ENCODE measurements around the gene ENTPD3.
"Not testable (repeated sequence)": the region's sequence is repeated elsewhere in the genome, so short reads cannot be mapped to it uniquely, and the experiment has no call there.

The ENTPD3 gene

GRCh38 chr3:40456940-40457823 lies 70.2 kb downstream of the ENTPD3 start, which contains the start of gene RPL14:
Gene RPL14 (plus strand): TSS chr3:40457339. CDS start chr3:40457472, 133 bp downstream.
- no peaks in the 10 kb centered on the region for H3K27me3 ChIP-seq (ENCODE audit: control insufficient read depth in 5 of 5, insufficient read depth in 4 of 5, low read length in 5 of 5)
- H3K9me3 ChIP-seq (ENCODE audit: control insufficient read depth in 5 of 5, low read length in 5 of 5), result no peaks in the 10 kb centered on the region
- H3K4me3 ChIP-seq (ENCODE audit: low read depth in 1 of 5, low read length in 5 of 5), result peak within 1 kb of the TSS; percentile 87 to 96 (median 95)
- peaks cover 8 to 35% (median 32%) of the 10 kb centered on the region in 5 donors for H3K36me3 ChIP-seq (ENCODE audit: control insufficient read depth in 5 of 5, insufficient read depth in 5 of 5, low read length in 5 of 5)
- peak within 1 kb of the TSS; percentile 79 to 96 (median 88) for H3K9ac ChIP-seq (ENCODE audit: low read length in 5 of 5)
- H3K27ac ChIP-seq (ENCODE audit: low read depth, low read length), result peak within 1 kb of the TSS; percentile 82
- peaks cover 0 to 35% (median 33%) of the 10 kb centered on the region in 5 donors for H3K4me1 ChIP-seq (ENCODE audit: control insufficient read depth in 5 of 5, insufficient read depth in 5 of 5, low read length in 5 of 5)

GRCh38 chr3:40458473-40458872 lies 71.5 kb downstream of the ENTPD3 start:
- Histone ChIP-seq H3K27ac (ENCODE audit: low read depth, low read length) (peak overlapping the region; percentile 82), H3K4me1 (ENCODE audit: control insufficient read depth in 5 of 5, insufficient read depth in 5 of 5, low read length in 5 of 5) (peaks cover 0 to 28% (median 25%) of the 10 kb centered on the region in 5 donors), H3K36me3 (ENCODE audit: control insufficient read depth in 5 of 5, insufficient read depth in 5 of 5, low read length in 5 of 5) (peaks cover 11 to 47% (median 45%) of the 10 kb centered on the region in 5 donors), H3K27me3 (ENCODE audit: control insufficient read depth in 5 of 5, insufficient read depth in 4 of 5, low read length in 5 of 5) (no peaks in the 10 kb centered on the region), H3K4me3 (ENCODE audit: low read depth in 1 of 5, low read length in 5 of 5) (peak overlapping the region in 4 of 5 donors; percentile 87 to 96 (median 96)), H3K9me3 (ENCODE audit: control insufficient read depth in 5 of 5, low read length in 5 of 5) (no peaks in the 10 kb centered on the region), H3K9ac (ENCODE audit: low read length in 5 of 5) (peak overlapping the region in 4 of 5 donors; percentile 87 to 96 (median 92))

GRCh38 chr3:40460481-40460880 lies 73.5 kb downstream of the ENTPD3 start:
- H3K36me3 ChIP-seq (ENCODE audit: control insufficient read depth in 5 of 5, insufficient read depth in 5 of 5, low read length in 5 of 5), result peaks cover 21 to 66% (median 60%) of the 10 kb centered on the region in 5 donors
- H3K27me3 ChIP-seq (ENCODE audit: control insufficient read depth in 5 of 5, insufficient read depth in 4 of 5, low read length in 5 of 5); H3K9ac ChIP-seq (ENCODE audit: low read length in 5 of 5); H3K4me3 ChIP-seq (ENCODE audit: low read depth in 1 of 5, low read length in 5 of 5); H3K9me3 ChIP-seq (ENCODE audit: control insufficient read depth in 5 of 5, low read length in 5 of 5); H3K27ac ChIP-seq (ENCODE audit: low read depth, low read length): not testable (repeated sequence)
- peaks cover 0 to 22% (median 19%) of the 10 kb centered on the region in 5 donors for H3K4me1 ChIP-seq (ENCODE audit: control insufficient read depth in 5 of 5, insufficient read depth in 5 of 5, low read length in 5 of 5)

GRCh38 chr3:40461161-40461560 lies 74.2 kb downstream of the ENTPD3 start:
- Histone ChIP-seq H3K4me1 (ENCODE audit: control insufficient read depth in 5 of 5, insufficient read depth in 5 of 5, low read length in 5 of 5) (peaks cover 0 to 20% (median 19%) of the 10 kb centered on the region in 5 donors), H3K36me3 (ENCODE audit: control insufficient read depth in 5 of 5, insufficient read depth in 5 of 5, low read length in 5 of 5) (peaks cover 21 to 67% (median 62%) of the 10 kb centered on the region in 5 donors), H3K27me3 (ENCODE audit: control insufficient read depth in 5 of 5, insufficient read depth in 4 of 5, low read length in 5 of 5) (no peaks in the 10 kb centered on the region), H3K4me3 (ENCODE audit: low read depth in 1 of 5, low read length in 5 of 5) (no peak overlapping the region), H3K27ac (ENCODE audit: low read depth, low read length) (no peak overlapping the region), H3K9ac (ENCODE audit: low read length in 5 of 5) (no peak overlapping the region), H3K9me3 (ENCODE audit: control insufficient read depth in 5 of 5, low read length in 5 of 5) (no peaks in the 10 kb centered on the region)

GRCh38 chr3:40462838-40463237 lies 75.9 kb downstream of the ENTPD3 start:
- not testable (repeated sequence) for H3K27me3 ChIP-seq (ENCODE audit: control insufficient read depth in 5 of 5, insufficient read depth in 4 of 5, low read length in 5 of 5); H3K4me3 ChIP-seq (ENCODE audit: low read depth in 1 of 5, low read length in 5 of 5); H3K27ac ChIP-seq (ENCODE audit: low read depth, low read length); H3K9me3 ChIP-seq (ENCODE audit: control insufficient read depth in 5 of 5, low read length in 5 of 5); H3K9ac ChIP-seq (ENCODE audit: low read length in 5 of 5)
- Histone ChIP-seq H3K36me3 (ENCODE audit: control insufficient read depth in 5 of 5, insufficient read depth in 5 of 5, low read length in 5 of 5) (peaks cover 26 to 72% (median 63%) of the 10 kb centered on the region in 5 donors), H3K4me1 (ENCODE audit: control insufficient read depth in 5 of 5, insufficient read depth in 5 of 5, low read length in 5 of 5) (peaks cover 0 to 14% (median 9%) of the 10 kb centered on the region in 5 donors)

- peaks cover 0 to 6% (median 2%) of the 10 kb centered on the region in 5 donors for H3K4me1 ChIP-seq (ENCODE audit: control insufficient read depth in 5 of 5, insufficient read depth in 5 of 5, low read length in 5 of 5)
- peaks cover 26 to 68% (median 58%) of the 10 kb centered on the region in 5 donors for H3K36me3 ChIP-seq (ENCODE audit: control insufficient read depth in 5 of 5, insufficient read depth in 5 of 5, low read length in 5 of 5)
- no peaks in the 10 kb centered on the region for H3K27me3 ChIP-seq (ENCODE audit: control insufficient read depth in 5 of 5, insufficient read depth in 4 of 5, low read length in 5 of 5)
- H3K9me3 ChIP-seq (ENCODE audit: control insufficient read depth in 5 of 5, low read length in 5 of 5), result no peaks in the 10 kb centered on the region
- H3K27ac ChIP-seq (ENCODE audit: low read depth, low read length), result no peak overlapping the region
- no peak overlapping the region for H3K9ac ChIP-seq (ENCODE audit: low read length in 5 of 5)
- H3K4me3 ChIP-seq (ENCODE audit: low read depth in 1 of 5, low read length in 5 of 5), result no peak overlapping the region
Observed at GRCh38 chr3:40463579-40463978, 76.6 kb downstream of the ENTPD3 start.

- H3K9me3 ChIP-seq (ENCODE audit: control insufficient read depth in 5 of 5, low read length in 5 of 5), result no peaks in the 10 kb centered on the region
- H3K4me3 ChIP-seq (ENCODE audit: low read depth in 1 of 5, low read length in 5 of 5), result no peak overlapping the region
- H3K27ac ChIP-seq (ENCODE audit: low read depth, low read length), result no peak overlapping the region
- peaks cover 22 to 62% (median 50%) of the 10 kb centered on the region in 5 donors for H3K36me3 ChIP-seq (ENCODE audit: control insufficient read depth in 5 of 5, insufficient read depth in 5 of 5, low read length in 5 of 5)
- H3K27me3 ChIP-seq (ENCODE audit: control insufficient read depth in 5 of 5, insufficient read depth in 4 of 5, low read length in 5 of 5), result no peaks in the 10 kb centered on the region
- no peaks in the 10 kb centered on the region for H3K4me1 ChIP-seq (ENCODE audit: control insufficient read depth in 5 of 5, insufficient read depth in 5 of 5, low read length in 5 of 5)
- H3K9ac ChIP-seq (ENCODE audit: low read length in 5 of 5), result no peak overlapping the region
Observed at GRCh38 chr3:40464339-40465110, 77.5 kb downstream of the ENTPD3 start.

DNA sequence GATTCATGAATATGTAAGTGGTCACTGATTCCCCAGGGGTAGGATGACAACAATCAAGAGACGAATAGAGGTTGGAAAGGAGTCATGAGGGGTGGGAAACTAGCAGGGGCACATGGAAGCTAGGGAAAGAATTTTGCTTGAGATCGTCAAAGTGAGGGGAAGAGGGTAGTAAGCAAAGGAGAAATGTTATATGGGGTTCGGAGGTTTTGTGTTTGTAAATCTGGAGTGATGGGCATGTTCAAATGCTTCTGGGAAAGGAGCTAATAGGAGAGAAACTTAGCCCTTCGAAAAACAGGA lies 78.1 kb downstream of the ENTPD3 start:
- no peaks in the 10 kb centered on the region for H3K27me3 ChIP-seq (ENCODE audit: control insufficient read depth in 5 of 5, insufficient read depth in 4 of 5, low read length in 5 of 5)
- no peaks in the 10 kb centered on the region for H3K9me3 ChIP-seq (ENCODE audit: control insufficient read depth in 5 of 5, low read length in 5 of 5)
- no peak overlapping the region for H3K9ac ChIP-seq (ENCODE audit: low read length in 5 of 5)
- no peaks in the 10 kb centered on the region for H3K4me1 ChIP-seq (ENCODE audit: control insufficient read depth in 5 of 5, insufficient read depth in 5 of 5, low read length in 5 of 5)
- H3K4me3 ChIP-seq (ENCODE audit: low read depth in 1 of 5, low read length in 5 of 5), result no peak overlapping the region
- H3K36me3 ChIP-seq (ENCODE audit: control insufficient read depth in 5 of 5, insufficient read depth in 5 of 5, low read length in 5 of 5), result peaks cover 22 to 58% (median 46%) of the 10 kb centered on the region in 5 donors
- no peak overlapping the region for H3K27ac ChIP-seq (ENCODE audit: low read depth, low read length)

- Histone ChIP-seq H3K27ac (ENCODE audit: low read depth, low read length) (no peak overlapping the region), H3K36me3 (ENCODE audit: control insufficient read depth in 5 of 5, insufficient read depth in 5 of 5, low read length in 5 of 5) (peaks cover 22 to 54% (median 42%) of the 10 kb centered on the region in 5 donors), H3K4me1 (ENCODE audit: control insufficient read depth in 5 of 5, insufficient read depth in 5 of 5, low read length in 5 of 5) (no peaks in the 10 kb centered on the region)
Observed at GRCh38 chr3:40465456-40465855, 78.5 kb downstream of the ENTPD3 start.

GRCh38 chr3:40468018-40468417 lies 81.0 kb downstream of the ENTPD3 start:
- Histone ChIP-seq H3K4me3 (ENCODE audit: low read depth in 1 of 5, low read length in 5 of 5) (no peak overlapping the region), H3K4me1 (ENCODE audit: control insufficient read depth in 5 of 5, insufficient read depth in 5 of 5, low read length in 5 of 5) (no peaks in the 10 kb centered on the region), H3K27me3 (ENCODE audit: control insufficient read depth in 5 of 5, insufficient read depth in 4 of 5, low read length in 5 of 5) (no peaks in the 10 kb centered on the region), H3K9me3 (ENCODE audit: control insufficient read depth in 5 of 5, low read length in 5 of 5) (no peaks in the 10 kb centered on the region), H3K27ac (ENCODE audit: low read depth, low read length) (no peak overlapping the region), H3K9ac (ENCODE audit: low read length in 5 of 5) (no peak overlapping the region), H3K36me3 (ENCODE audit: control insufficient read depth in 5 of 5, insufficient read depth in 5 of 5, low read length in 5 of 5) (peaks cover 16 to 29% (median 25%) of the 10 kb centered on the region in 5 donors)

More at GRCh38 chr3:40465456-40465855, 78.5 kb downstream of the ENTPD3 start:
- Histone ChIP-seq H3K9me3 (ENCODE audit: control insufficient read depth in 5 of 5, low read length in 5 of 5) (no peaks in the 10 kb centered on the region), H3K4me3 (ENCODE audit: low read depth in 1 of 5, low read length in 5 of 5) (no peak overlapping the region), H3K27me3 (ENCODE audit: control insufficient read depth in 5 of 5, insufficient read depth in 4 of 5, low read length in 5 of 5) (no peaks in the 10 kb centered on the region), H3K9ac (ENCODE audit: low read length in 5 of 5) (no peak overlapping the region)

Data from subcutaneous abdominal adipose tissue (tissue), 5 donors.